ENCODE measurements around the gene IL19. TPM values are rescaled to one million over a fixed set of nuclear protein-coding genes. Genes with fewer than 3 reads are reported as not detected.

Gene IL19
- total RNA-seq, 1 donor, result 1.7 TPM

GRCh38 chr1:206793620-206794019 is 23.0 kb downstream of the IL19 start:
- TF ChIP-seq, protein P1, sequence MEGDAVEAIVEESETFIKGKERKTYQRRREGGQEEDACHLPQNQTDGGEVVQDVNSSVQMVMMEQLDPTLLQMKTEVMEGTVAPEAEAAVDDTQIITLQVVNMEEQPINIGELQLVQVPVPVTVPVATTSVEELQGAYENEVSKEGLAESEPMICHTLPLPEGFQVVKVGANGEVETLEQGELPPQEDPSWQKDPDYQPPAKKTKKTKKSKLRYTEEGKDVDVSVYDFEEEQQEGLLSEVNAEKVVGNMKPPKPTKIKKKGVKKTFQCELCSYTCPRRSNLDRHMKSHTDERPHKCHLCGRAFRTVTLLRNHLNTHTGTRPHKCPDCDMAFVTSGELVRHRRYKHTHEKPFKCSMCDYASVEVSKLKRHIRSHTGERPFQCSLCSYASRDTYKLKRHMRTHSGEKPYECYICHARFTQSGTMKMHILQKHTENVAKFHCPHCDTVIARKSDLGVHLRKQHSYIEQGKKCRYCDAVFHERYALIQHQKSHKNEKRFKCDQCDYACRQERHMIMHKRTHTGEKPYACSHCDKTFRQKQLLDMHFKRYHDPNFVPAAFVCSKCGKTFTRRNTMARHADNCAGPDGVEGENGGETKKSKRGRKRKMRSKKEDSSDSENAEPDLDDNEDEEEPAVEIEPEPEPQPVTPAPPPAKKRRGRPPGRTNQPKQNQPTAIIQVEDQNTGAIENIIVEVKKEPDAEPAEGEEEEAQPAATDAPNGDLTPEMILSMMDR (IDR thresholded peaks at IDR 0.05; ENCODE audit: insufficient read depth, low read depth, low read length), result no peak
- no peak overlapping the region for H3K4me3 ChIP-seq (ENCODE audit: low read depth, low read length)
- no peak for DNase-seq (ENCODE audit: low read depth)

DNA sequence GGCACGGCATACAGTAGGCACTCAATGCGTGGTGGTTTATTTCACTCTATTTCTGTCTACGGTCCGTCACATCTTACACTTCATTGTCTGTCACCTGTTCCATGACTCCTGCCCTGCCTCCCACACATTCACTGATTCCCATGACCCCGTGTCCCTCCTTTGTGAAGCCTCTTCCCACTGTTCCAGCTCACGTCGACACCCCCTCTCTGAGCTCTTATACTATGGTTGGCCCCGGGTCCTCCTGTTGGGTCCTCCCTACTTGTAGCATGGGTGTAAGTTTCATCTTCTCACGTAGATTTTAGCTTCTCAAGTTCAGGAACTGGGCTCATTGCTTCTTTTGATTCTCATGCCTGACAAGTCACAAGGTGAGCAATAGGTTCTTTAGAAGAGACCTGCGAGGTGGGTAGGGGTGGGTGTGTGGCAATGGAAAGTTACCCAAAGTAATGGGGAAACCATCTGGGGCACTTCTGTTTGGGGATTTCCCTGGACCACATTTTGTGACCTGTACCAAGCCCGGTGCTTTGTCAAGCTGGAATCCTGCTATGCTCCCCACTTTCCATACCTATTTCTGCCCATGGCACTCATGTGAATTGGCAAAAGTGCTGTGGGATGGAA is 23.8 kb downstream of the IL19 start:
- DNase-seq (ENCODE audit: low read depth), result no peak
- H3K4me3 ChIP-seq (ENCODE audit: low read depth, low read length), result no peak overlapping the region
- TF ChIP-seq, protein P1 (IDR thresholded peaks at IDR 0.05; ENCODE audit: insufficient read depth, low read depth, low read length), result no peak

DNA sequence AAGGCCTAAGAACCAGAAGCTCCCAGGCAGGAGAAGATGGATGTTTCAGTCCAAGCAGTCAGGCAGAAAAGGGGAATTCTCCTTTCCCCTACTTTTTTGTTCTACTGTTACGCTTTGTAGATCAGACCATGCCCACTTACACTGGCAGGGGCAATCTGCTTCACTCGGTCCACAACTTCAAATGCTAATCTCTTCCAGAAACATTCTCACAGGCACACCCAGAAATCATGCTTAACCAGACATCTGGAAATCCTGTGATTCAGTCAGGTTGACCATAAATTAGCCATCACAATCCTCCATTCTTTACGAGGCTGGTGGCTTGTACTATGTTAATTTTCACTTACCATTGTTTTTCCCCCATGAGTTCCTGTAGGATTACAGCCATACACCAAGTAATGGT is 25.5 kb downstream of the IL19 start:
- TF ChIP-seq, protein P1 (IDR thresholded peaks at IDR 0.05; ENCODE audit: insufficient read depth, low read depth, low read length), result no peak
- DNase-seq (ENCODE audit: low read depth), result no peak
- no peak overlapping the region for H3K4me3 ChIP-seq (ENCODE audit: low read depth, low read length)

GRCh38 chr1:206796981-206797402 is 26.4 kb downstream of the IL19 start:
- TF ChIP-seq, protein P1 (IDR thresholded peaks at IDR 0.05; ENCODE audit: insufficient read depth, low read depth, low read length), result no peak
- no peak for DNase-seq (ENCODE audit: low read depth)
- H3K4me3 ChIP-seq (ENCODE audit: low read depth, low read length), result no peak overlapping the region

- TF ChIP-seq, protein P1 (IDR thresholded peaks at IDR 0.05; ENCODE audit: insufficient read depth, low read depth, low read length), result peak; percentile 62
- H3K4me3 ChIP-seq (ENCODE audit: low read depth, low read length), result no peak overlapping the region
- peak; percentile 36 for DNase-seq (ENCODE audit: low read depth)
These were observed 27.2 kb downstream of the IL19 start for GRCh38 chr1:206797534-206798383.

- DNase-seq (ENCODE audit: low read depth), result no peak
- no peak overlapping the region for H3K4me3 ChIP-seq (ENCODE audit: low read depth, low read length)
- TF ChIP-seq, protein P1 (IDR thresholded peaks at IDR 0.05; ENCODE audit: insufficient read depth, low read depth, low read length), result no peak
These were observed 27.9 kb downstream of the IL19 start for GRCh38 chr1:206798384-206798996.
